Activated naive CD8-positive, alpha-beta T cell treated with anti-CD3 and anti-CD28 coated beads, Interleukin-2, amount 50 U/mL, for 24 hours (primary cell): Measurements from ENCODE around the gene ERCC5.
A peak's percentile ranks its signal among the peaks of the same experiment; 100 is the strongest.

ENCODE experiments used
- ATAC-seq: fragments of 150-1000 bp; cut with Tn5 transposase; one replicate; pipeline ENCODE4 v1.10.0; 2021
- DNase-seq: peaks from one replicate; pipeline ENCODE4 v3.0.0; 2021
- H3K27ac Mint-ChIP-seq: one replicate; pipeline ENCODE4 v1.8.0; 2021; ENCODE audit warnings: mild to moderate bottlenecking, mixed read lengths
- H3K27me3 Mint-ChIP-seq: one replicate; pipeline ENCODE4 v1.8.0; 2021; ENCODE audit warnings: mixed read lengths
- H3K36me3 Mint-ChIP-seq: one replicate; pipeline ENCODE4 v1.8.0; 2021; ENCODE audit warnings: low read depth, mixed read lengths
- H3K4me1 Mint-ChIP-seq: one replicate; pipeline ENCODE4 v1.8.0; 2021; ENCODE audit warnings: mixed read lengths
- H3K4me3 Mint-ChIP-seq: one replicate; pipeline ENCODE4 v1.8.0; 2021; ENCODE audit warnings: mild to moderate bottlenecking, moderate library complexity, mixed read lengths
- H3K9me3 Mint-ChIP-seq: one replicate; pipeline ENCODE4 v1.8.0; 2021; ENCODE audit warnings: mixed read lengths

Gene ERCC5

GRCh38 chr13:102825400-102825799, 20.4 kb upstream of the ERCC5 start:
- no peak for DNase-seq
- Mint-ChIP-seq H3K4me1 (no peaks in the 10 kb centered on the region), H3K36me3 (peaks cover 24% of the 10 kb centered on the region), H3K4me3 (no peak overlapping the region), H3K9me3 (no peaks in the 10 kb centered on the region), H3K27ac (no peak overlapping the region), H3K27me3 (no peaks in the 10 kb centered on the region)
- no peak for ATAC-seq

GRCh38 chr13:102825921-102826706, 19.7 kb upstream of the ERCC5 start:
- Mint-ChIP-seq H3K4me1 (no peaks in the 10 kb centered on the region), H3K27me3 (no peaks in the 10 kb centered on the region), H3K36me3 (peaks cover 24% of the 10 kb centered on the region), H3K9me3 (no peaks in the 10 kb centered on the region), H3K4me3 (no peak overlapping the region), H3K27ac (no peak overlapping the region)
- no peak for ATAC-seq
- no peak for DNase-seq

GRCh38 chr13:102830646-102831045, 15.2 kb upstream of the ERCC5 start:
- ATAC-seq (no peak), DNase-seq (no peak)
- no peaks in the 10 kb centered on the region for H3K4me1 Mint-ChIP-seq
- H3K27ac Mint-ChIP-seq, result no peak overlapping the region
- no peaks in the 10 kb centered on the region for H3K27me3 Mint-ChIP-seq
- no peak overlapping the region for H3K4me3 Mint-ChIP-seq
- peaks cover 8% of the 10 kb centered on the region for H3K36me3 Mint-ChIP-seq
- no peaks in the 10 kb centered on the region for H3K9me3 Mint-ChIP-seq

GRCh38 chr13:102836471-102836870, 9.4 kb upstream of the ERCC5 start:
- no peak for DNase-seq
- no peak overlapping the region for H3K4me3 Mint-ChIP-seq
- peaks cover 19% of the 10 kb centered on the region for H3K36me3 Mint-ChIP-seq
- no peak overlapping the region for H3K27ac Mint-ChIP-seq
- no peak for ATAC-seq
- no peaks in the 10 kb centered on the region for H3K4me1 Mint-ChIP-seq
- H3K9me3 Mint-ChIP-seq, result no peaks in the 10 kb centered on the region
- H3K27me3 Mint-ChIP-seq, result no peaks in the 10 kb centered on the region

GRCh38 chr13:102838273-102838672, 7.6 kb upstream of the ERCC5 start:
- Mint-ChIP-seq H3K27me3 (no peaks in the 10 kb centered on the region), H3K4me1 (no peaks in the 10 kb centered on the region), H3K27ac (no peak overlapping the region), H3K4me3 (no peak overlapping the region), H3K36me3 (peaks cover 14% of the 10 kb centered on the region), H3K9me3 (no peaks in the 10 kb centered on the region)
- DNase-seq (no peak), ATAC-seq (no peak)

GRCh38 chr13:102838982-102839381, 6.8 kb upstream of the ERCC5 start:
- Mint-ChIP-seq H3K4me3 (no peak overlapping the region), H3K9me3 (no peaks in the 10 kb centered on the region), H3K4me1 (no peaks in the 10 kb centered on the region), H3K36me3 (peaks cover 14% of the 10 kb centered on the region), H3K27me3 (no peaks in the 10 kb centered on the region), H3K27ac (no peak overlapping the region)
- no peak for ATAC-seq
- no peak for DNase-seq

GRCh38 chr13:102839462-102839861, 6.4 kb upstream of the ERCC5 start:
- Mint-ChIP-seq H3K27me3 (no peaks in the 10 kb centered on the region), H3K4me3 (no peak overlapping the region), H3K36me3 (peaks cover 14% of the 10 kb centered on the region), H3K9me3 (no peaks in the 10 kb centered on the region), H3K4me1 (peaks cover 2% of the 10 kb centered on the region), H3K27ac (no peak overlapping the region)
- no peak for ATAC-seq
- no peak for DNase-seq

GRCh38 chr13:102845289-102845629, 573 bp upstream of the ERCC5 start:
- H3K36me3 Mint-ChIP-seq, result peaks cover 4% of the 10 kb centered on the region
- H3K27ac Mint-ChIP-seq, result peak overlapping the region; percentile 95
- ATAC-seq (no peak), DNase-seq (no peak)
- peaks cover 40% of the 10 kb centered on the region for H3K4me1 Mint-ChIP-seq
- peaks cover 2% of the 10 kb centered on the region for H3K27me3 Mint-ChIP-seq
- no peaks in the 10 kb centered on the region for H3K9me3 Mint-ChIP-seq
- H3K4me3 Mint-ChIP-seq, result peak overlapping the region; percentile 90

GRCh38 chr13:102846261-102847015, 606 bp downstream of the ERCC5 start:
- Mint-ChIP-seq H3K36me3 (peaks cover 7% of the 10 kb centered on the region), H3K4me1 (peaks cover 45% of the 10 kb centered on the region)

GRCh38 chr13:102847272-102848234, 1.7 kb downstream of the ERCC5 start:
- Mint-ChIP-seq H3K27me3 (peaks cover 2% of the 10 kb centered on the region), H3K36me3 (peaks cover 12% of the 10 kb centered on the region), H3K4me1 (peaks cover 46% of the 10 kb centered on the region), H3K9me3 (no peaks in the 10 kb centered on the region), H3K4me3 (peak overlapping the region; percentile 90), H3K27ac (peak overlapping the region; percentile 95)
- ATAC-seq, result no peak
- no peak for DNase-seq

More at GRCh38 chr13:102846261-102847015, 606 bp downstream of the ERCC5 start:
- DNase-seq (peak; percentile 53), ATAC-seq (peak; percentile 37)
- no peaks in the 10 kb centered on the region for H3K9me3 Mint-ChIP-seq
- peak overlapping the region; percentile 90 for H3K4me3 Mint-ChIP-seq
- peaks cover 2% of the 10 kb centered on the region for H3K27me3 Mint-ChIP-seq
- H3K27ac Mint-ChIP-seq, result peak overlapping the region; percentile 95

- Mint-ChIP-seq H3K4me3 (no peak overlapping the region), H3K36me3 (peaks cover 18% of the 10 kb centered on the region), H3K27ac (peak overlapping the region; percentile 11), H3K4me1 (peaks cover 53% of the 10 kb centered on the region), H3K9me3 (no peaks in the 10 kb centered on the region), H3K27me3 (peaks cover 2% of the 10 kb centered on the region)
- ATAC-seq (no peak), DNase-seq (no peak)
Observed at GRCh38 chr13:102848956-102849355, 3.1 kb downstream of the ERCC5 start.

- Mint-ChIP-seq H3K9me3 (no peaks in the 10 kb centered on the region), H3K4me3 (no peak overlapping the region), H3K27me3 (no peaks in the 10 kb centered on the region), H3K4me1 (peaks cover 45% of the 10 kb centered on the region), H3K27ac (peak overlapping the region; percentile 50), H3K36me3 (peaks cover 28% of the 10 kb centered on the region)
- no peak for DNase-seq
- no peak for ATAC-seq
Observed at GRCh38 chr13:102852556-102852955, 6.7 kb downstream of the ERCC5 start.

- Mint-ChIP-seq H3K36me3 (peaks cover 39% of the 10 kb centered on the region), H3K4me3 (peak overlapping the region; percentile 20), H3K4me1 (peaks cover 31% of the 10 kb centered on the region), H3K27ac (peak overlapping the region; percentile 86), H3K27me3 (no peaks in the 10 kb centered on the region), H3K9me3 (no peaks in the 10 kb centered on the region)
- ATAC-seq (peak; percentile 68), DNase-seq (no peak)
Observed at GRCh38 chr13:102854675-102855074, 8.8 kb downstream of the ERCC5 start.

GRCh38 chr13:102856557-102856956, 10.7 kb downstream of the ERCC5 start:
- Mint-ChIP-seq H3K36me3 (peaks cover 46% of the 10 kb centered on the region), H3K4me1 (peaks cover 22% of the 10 kb centered on the region), H3K4me3 (no peak overlapping the region), H3K27ac (no peak overlapping the region), H3K27me3 (no peaks in the 10 kb centered on the region), H3K9me3 (no peaks in the 10 kb centered on the region)
- no peak for ATAC-seq
- DNase-seq, result no peak
